Measurements from ENCODE around the gene STX18.

DNA sequence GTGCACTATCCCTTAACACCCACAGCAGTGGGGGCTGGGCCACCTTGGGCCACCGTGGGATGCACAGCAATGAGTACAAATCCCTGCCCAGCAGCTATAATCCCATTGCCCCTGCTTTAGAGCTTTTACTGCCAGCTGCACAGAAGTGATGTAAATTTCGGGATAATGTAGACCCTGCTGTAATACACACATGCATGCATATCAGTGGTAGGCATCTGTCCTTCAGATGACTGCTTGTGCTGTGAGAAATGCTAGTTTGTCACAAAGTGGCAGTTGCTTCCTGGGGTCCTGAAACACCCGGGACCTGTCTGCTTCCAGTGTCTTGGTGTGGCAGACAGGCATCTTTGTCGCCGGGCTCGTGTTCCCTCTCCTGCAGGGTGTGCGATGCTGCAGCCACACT lies 140.8 kb downstream of the STX18 start:
- TF ChIP-seq, protein P1, sequence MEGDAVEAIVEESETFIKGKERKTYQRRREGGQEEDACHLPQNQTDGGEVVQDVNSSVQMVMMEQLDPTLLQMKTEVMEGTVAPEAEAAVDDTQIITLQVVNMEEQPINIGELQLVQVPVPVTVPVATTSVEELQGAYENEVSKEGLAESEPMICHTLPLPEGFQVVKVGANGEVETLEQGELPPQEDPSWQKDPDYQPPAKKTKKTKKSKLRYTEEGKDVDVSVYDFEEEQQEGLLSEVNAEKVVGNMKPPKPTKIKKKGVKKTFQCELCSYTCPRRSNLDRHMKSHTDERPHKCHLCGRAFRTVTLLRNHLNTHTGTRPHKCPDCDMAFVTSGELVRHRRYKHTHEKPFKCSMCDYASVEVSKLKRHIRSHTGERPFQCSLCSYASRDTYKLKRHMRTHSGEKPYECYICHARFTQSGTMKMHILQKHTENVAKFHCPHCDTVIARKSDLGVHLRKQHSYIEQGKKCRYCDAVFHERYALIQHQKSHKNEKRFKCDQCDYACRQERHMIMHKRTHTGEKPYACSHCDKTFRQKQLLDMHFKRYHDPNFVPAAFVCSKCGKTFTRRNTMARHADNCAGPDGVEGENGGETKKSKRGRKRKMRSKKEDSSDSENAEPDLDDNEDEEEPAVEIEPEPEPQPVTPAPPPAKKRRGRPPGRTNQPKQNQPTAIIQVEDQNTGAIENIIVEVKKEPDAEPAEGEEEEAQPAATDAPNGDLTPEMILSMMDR (IDR thresholded peaks at IDR 0.05; ENCODE audit: borderline replicate concordance, extremely low read depth, low read length, poor library complexity, severe bottlenecking): no peak
- TF ChIP-seq EZH2 (IDR thresholded peaks at IDR 0.05; ENCODE audit: borderline replicate concordance, low read depth, low read length, severe bottlenecking): no peak

Data from DND-41 (cell line).